Keratinocyte (primary cell): ENCODE data around the gene PSRC1. TPM values are rescaled to one million over a fixed set of nuclear protein-coding genes. Genes with fewer than 3 reads are reported as not detected.
A peak's percentile ranks its signal among the peaks of the same experiment; 100 is the strongest.

ENCODE experiments used
- DNase-seq: peaks from one replicate; pipeline ENCODE4 v3.0.0-alpha.2; 2011; ENCODE audit warnings: low read depth, missing footprints, low spot score
- FAIRE-seq: peaks from 2 replicates; lab custom pipeline; 2011; peaks lifted over from hg19 to GRCh38; lab: Jason Lieb, UNC
- H2AFZ ChIP-seq: 2 replicates; pipeline ENCODE4 v1.6.0; 2012; ENCODE audit warnings: low read length, control low read depth, inconsistent platforms; ENCODE audit not compliant: control insufficient read depth
- H3K27ac ChIP-seq: 2 replicates; pipeline ENCODE4 v1.5.1; 2011; ENCODE audit warnings: low read length; ENCODE audit not compliant: control insufficient read depth, insufficient read depth
- H3K27me3 ChIP-seq: 3 replicates; pipeline ENCODE4 v1.6.0; 2011; ENCODE audit warnings: low read length; ENCODE audit not compliant: control insufficient read depth, insufficient read depth; ENCODE audit errors: extremely low read depth
- H3K36me3 ChIP-seq, 2 experiments: 2 replicates in 1 of 2; 3 replicates in 1 of 2; pipeline ENCODE4 v1.5.1; 2011; ENCODE audit warnings: low read length in 2 of 2, mild to moderate bottlenecking in 1 of 2; ENCODE audit not compliant: control insufficient read depth in 2 of 2, insufficient read depth in 2 of 2; ENCODE audit errors: extremely low read depth in 1 of 2
- H3K4me1 ChIP-seq: 3 replicates; pipeline ENCODE4 v1.5.1; 2011; ENCODE audit warnings: low read length; ENCODE audit not compliant: control insufficient read depth, insufficient read depth; ENCODE audit errors: extremely low read depth
- H3K4me2 ChIP-seq: 3 replicates; pipeline ENCODE4 v1.6.0; 2011; ENCODE audit warnings: low read depth, low read length; ENCODE audit not compliant: control insufficient read depth, insufficient read depth; ENCODE audit errors: extremely low read depth
- H3K4me3 ChIP-seq, 3 experiments: fragments of 200-600 bp in 1 of 3; sonication (generic) in 1 of 3; 2 replicates in 2 of 3; 3 replicates in 1 of 3; pipeline ENCODE4 v1.5.1; 2011 to 2016; ENCODE audit warnings: low read length in 3 of 3, mild to moderate bottlenecking in 3 of 3, control low read depth in 2 of 3, inconsistent platforms in 1 of 3, low read depth in 1 of 3, mixed read lengths in 1 of 3, mixed run types in 1 of 3, moderate library complexity in 1 of 3; ENCODE audit not compliant: control insufficient read depth in 2 of 3, insufficient read depth in 2 of 3; ENCODE audit errors: extremely low read depth in 1 of 3
- H3K79me2 ChIP-seq: 2 replicates; pipeline ENCODE4 v1.6.0; 2012; ENCODE audit warnings: low read length; ENCODE audit not compliant: control insufficient read depth, insufficient read depth
- H3K9ac ChIP-seq: 3 replicates; pipeline ENCODE4 v1.6.0; 2011; ENCODE audit warnings: low read length; ENCODE audit not compliant: control insufficient read depth, insufficient read depth; ENCODE audit errors: extremely low read depth
- H3K9me1 ChIP-seq: 3 replicates; pipeline ENCODE4 v1.6.0; 2011; ENCODE audit warnings: low read length; ENCODE audit not compliant: control insufficient read depth, insufficient read depth; ENCODE audit errors: extremely low read depth
- H3K9me3 ChIP-seq: 2 replicates; pipeline ENCODE4 v1.5.1; 2012; ENCODE audit warnings: low read depth, low read length; ENCODE audit not compliant: control insufficient read depth
- H4K20me1 ChIP-seq: 3 replicates; pipeline ENCODE4 v1.6.0; 2011; ENCODE audit warnings: low read length; ENCODE audit not compliant: control insufficient read depth, insufficient read depth; ENCODE audit errors: extremely low read depth
- CTCF ChIP-seq, 3 experiments: IDR thresholded peaks in 1 of 3; conservative IDR thresholded peaks in 1 of 3; optimal IDR thresholded peaks in 1 of 3; 2 replicates in 2 of 3; 3 replicates in 1 of 3; pipeline versions ENCODE3 to v1.5.1; 2011; ENCODE audit warnings: low read length in 3 of 3, mild to moderate bottlenecking in 3 of 3, moderate library complexity in 2 of 3, control low read depth in 1 of 3, inconsistent platforms in 1 of 3; ENCODE audit not compliant: insufficient read depth in 2 of 3; ENCODE audit errors: extremely low read depth in 1 of 3
- EZH2 ChIP-seq: IDR thresholded peaks from one replicate; pipeline ENCODE4 v1.6.1; 2012; ENCODE audit warnings: inconsistent platforms, mild to moderate bottlenecking, low read length, moderate library complexity
- dilution Hi-C: fragments of 300-500 bp; cut with MboI; formaldehyde crosslinking; loops from one replicate; pipeline ENCODE4 v1.7.0; 2020; ENCODE audit warnings: low sequenced_read_pairs; ENCODE audit not compliant: extremely low pct_ligation_motif_present
- polyA plus RNA-seq, 5 experiments: library from polyadenylated mRNA; depleted of rRNA in 3 of 5; stranded (reverse) in 3 of 5; stranded (forward) in 1 of 5; unstranded in 1 of 5; fragments of >200 nt; gene quantifications; 1 replicate in 1 of 5; 2 replicates in 3 of 5; 3 replicates in 1 of 5; pipeline versions ENCODE4 v1.2.1 to v1.2.3, GENCODE V29; 2011 to 2012; ENCODE audit warnings: missing spikeins in 2 of 5, low read depth in 1 of 5, low replicate concordance in 1 of 5

The PSRC1 gene
- polyA plus RNA-seq, 1 donor (not counting 4 experiments of a cell fraction or from before 2014, with no cell fraction given) = 10.2 TPM

- no peaks in the 10 kb centered on the region for H3K9me3 ChIP-seq
- H3K27ac ChIP-seq = no peak overlapping the region
- H3K9ac ChIP-seq = peak overlapping the region; percentile 49
- H4K20me1 ChIP-seq = no peaks in the 10 kb centered on the region
- FAIRE-seq (no peak), DNase-seq (no peak)
- H3K4me1 ChIP-seq = peaks cover 24% of the 10 kb centered on the region
- H3K36me3 ChIP-seq = peaks cover 0 to 20% of the 10 kb centered on the region in 2 experiments
- H3K79me2 ChIP-seq = peaks cover 26% of the 10 kb centered on the region
- H2AFZ ChIP-seq = no peak overlapping the region
- H3K9me1 ChIP-seq = no peaks in the 10 kb centered on the region
- peak overlapping the region; percentile 77 for H3K4me2 ChIP-seq
- TF ChIP-seq CTCF (optimal IDR thresholded peaks at IDR 0.05 in 1 of 3, IDR thresholded peaks at IDR 0.05 in 1 of 3, conservative IDR thresholded peaks at IDR 0.05 in 1 of 3; ENCODE audit: extremely low read depth in 1 of 3, insufficient read depth in 2 of 3, low read length in 3 of 3) (no peak), EZH2 (no peak)
- peak overlapping the region; percentile 64 to 94 (median 65) for H3K4me3 ChIP-seq
- dilution Hi-C loops = no loop called here
- H3K27me3 ChIP-seq = no peaks in the 10 kb centered on the region
Observed at GRCh38 chr1:109281680-109282496, 1.1 kb downstream of the PSRC1 start.

GRCh38 chr1:109280862-109281261 lies 2.1 kb downstream of the PSRC1 start:
- H3K9me1 ChIP-seq = no peaks in the 10 kb centered on the region
- peaks cover 0 to 20% of the 10 kb centered on the region in 2 experiments for H3K36me3 ChIP-seq
- peaks cover 31% of the 10 kb centered on the region for H3K4me1 ChIP-seq
- TF ChIP-seq EZH2 (no peak), CTCF (optimal IDR thresholded peaks at IDR 0.05 in 1 of 3, IDR thresholded peaks at IDR 0.05 in 1 of 3, conservative IDR thresholded peaks at IDR 0.05 in 1 of 3; ENCODE audit: extremely low read depth in 1 of 3, insufficient read depth in 2 of 3, low read length in 3 of 3) (no peak)
- no peak overlapping the region for H2AFZ ChIP-seq
- H3K4me3 ChIP-seq = no peak overlapping the region
- H3K79me2 ChIP-seq = peaks cover 28% of the 10 kb centered on the region
- no peak overlapping the region for H3K9ac ChIP-seq
- no peaks in the 10 kb centered on the region for H3K9me3 ChIP-seq
- FAIRE-seq = no peak
- dilution Hi-C loops = no loop called here
- DNase-seq = no peak
- no peak overlapping the region for H3K4me2 ChIP-seq
- no peaks in the 10 kb centered on the region for H3K27me3 ChIP-seq
- no peaks in the 10 kb centered on the region for H4K20me1 ChIP-seq
- H3K27ac ChIP-seq = no peak overlapping the region
